Measurements from ENCODE around the gene DIAPH2.

DNA sequence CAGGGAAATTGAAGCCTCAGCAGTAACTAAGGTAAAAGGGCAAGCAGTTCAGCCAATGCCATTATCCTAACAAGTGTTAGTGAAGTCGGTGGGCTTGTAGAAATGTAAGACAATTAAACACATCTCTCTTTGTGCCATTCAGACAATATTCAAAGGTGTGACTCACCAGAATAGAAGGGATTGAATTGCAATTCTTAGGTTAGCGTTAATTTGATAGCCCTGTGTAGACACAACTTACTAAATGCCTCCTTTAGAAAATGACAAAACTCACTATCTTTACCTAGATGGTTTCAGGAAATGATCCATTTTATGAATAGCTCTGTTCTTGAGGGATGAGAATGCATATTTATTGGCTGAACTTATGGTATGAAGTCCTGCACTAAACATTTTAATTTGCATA, 234.2 kb downstream of the DIAPH2 start:
- TF ChIP-seq POLR2A (IDR thresholded peaks at IDR 0.05; ENCODE audit: low read depth) (no peak), CTCF (IDR thresholded peaks at IDR 0.05) (no peak), EP300 (IDR thresholded peaks at IDR 0.05) (no peak)

All from esophagus muscularis mucosa (tissue), 4 donors.